GM12872 (cell line): Measurements from ENCODE around the gene MERTK.

Experiments
- CTCF ChIP-seq: IDR thresholded peaks from 3 replicates; pipeline ENCODE4 v1.5.1; 2011; ENCODE audit warnings: low read depth, mild to moderate bottlenecking, low read length, moderate library complexity; ENCODE audit not compliant: insufficient read depth

Gene MERTK

DNA sequence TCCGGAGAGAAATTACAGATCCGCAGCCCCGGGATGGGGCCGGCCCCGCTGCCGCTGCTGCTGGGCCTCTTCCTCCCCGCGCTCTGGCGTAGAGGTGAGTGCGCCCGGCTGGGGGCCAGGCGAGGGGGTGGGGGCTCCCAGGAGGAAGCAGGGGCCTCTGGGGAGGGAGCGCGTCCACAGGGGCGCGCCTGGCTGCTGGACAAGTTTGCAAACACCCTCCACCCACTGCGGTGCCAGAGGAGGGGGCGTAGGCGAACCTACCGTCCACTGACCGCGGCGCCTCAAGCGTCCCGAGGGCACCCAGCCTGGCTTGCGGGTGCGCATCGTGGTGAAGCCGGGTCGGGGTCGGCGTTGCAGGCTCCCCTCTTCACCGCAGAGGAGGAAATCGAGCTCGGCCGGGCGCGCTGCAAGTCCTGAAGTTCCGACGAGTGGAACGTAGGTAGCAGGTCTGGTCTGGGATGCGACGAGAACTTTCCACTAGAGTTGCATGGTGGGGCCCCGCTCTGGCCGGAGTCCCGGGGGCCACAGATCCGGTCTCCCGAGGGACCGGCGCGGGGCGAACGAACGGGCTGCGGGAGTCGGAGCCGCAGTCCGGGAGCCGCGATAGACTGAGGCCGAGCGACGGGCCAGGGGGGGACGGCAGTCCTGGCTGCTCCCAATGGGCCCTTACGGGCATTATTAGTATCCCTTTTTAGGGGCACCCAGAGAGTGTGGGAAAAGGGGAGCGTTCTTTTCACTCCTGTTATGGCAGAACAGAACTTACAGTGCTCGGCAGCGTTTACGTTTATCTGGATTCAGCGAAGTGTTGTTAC is 502 bp downstream of the MERTK start:
- no peak for TF ChIP-seq CTCF

- peak; percentile 48 for TF ChIP-seq CTCF
These were observed 2.5 kb downstream of the MERTK start for GRCh38 chr2:111900859-111901258.

DNA sequence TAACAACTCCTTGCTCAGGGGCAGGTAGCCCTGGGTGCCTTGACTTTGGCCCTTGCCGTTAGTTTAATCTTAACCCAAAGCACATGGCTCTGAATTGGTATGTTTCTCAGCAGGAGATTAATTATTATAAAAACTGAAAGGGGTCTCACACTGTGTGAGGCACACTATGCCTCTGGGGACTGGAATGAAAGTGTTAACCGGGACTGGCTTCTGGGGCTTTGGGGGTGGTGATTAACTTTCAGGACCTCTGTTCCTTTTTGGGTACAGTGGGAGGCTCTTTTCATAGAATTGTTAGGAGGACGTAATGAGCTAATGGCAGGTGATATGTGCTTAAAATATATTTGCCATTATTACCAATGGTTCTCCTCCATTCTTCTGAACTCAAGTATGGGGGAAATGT is 5.1 kb downstream of the MERTK start:
- TF ChIP-seq CTCF = no peak

- no peak for TF ChIP-seq CTCF
These were observed 5.6 kb downstream of the MERTK start for GRCh38 chr2:111903930-111904439.

GRCh38 chr2:111904726-111905474 is 6.5 kb downstream of the MERTK start:
- no peak for TF ChIP-seq CTCF

DNA sequence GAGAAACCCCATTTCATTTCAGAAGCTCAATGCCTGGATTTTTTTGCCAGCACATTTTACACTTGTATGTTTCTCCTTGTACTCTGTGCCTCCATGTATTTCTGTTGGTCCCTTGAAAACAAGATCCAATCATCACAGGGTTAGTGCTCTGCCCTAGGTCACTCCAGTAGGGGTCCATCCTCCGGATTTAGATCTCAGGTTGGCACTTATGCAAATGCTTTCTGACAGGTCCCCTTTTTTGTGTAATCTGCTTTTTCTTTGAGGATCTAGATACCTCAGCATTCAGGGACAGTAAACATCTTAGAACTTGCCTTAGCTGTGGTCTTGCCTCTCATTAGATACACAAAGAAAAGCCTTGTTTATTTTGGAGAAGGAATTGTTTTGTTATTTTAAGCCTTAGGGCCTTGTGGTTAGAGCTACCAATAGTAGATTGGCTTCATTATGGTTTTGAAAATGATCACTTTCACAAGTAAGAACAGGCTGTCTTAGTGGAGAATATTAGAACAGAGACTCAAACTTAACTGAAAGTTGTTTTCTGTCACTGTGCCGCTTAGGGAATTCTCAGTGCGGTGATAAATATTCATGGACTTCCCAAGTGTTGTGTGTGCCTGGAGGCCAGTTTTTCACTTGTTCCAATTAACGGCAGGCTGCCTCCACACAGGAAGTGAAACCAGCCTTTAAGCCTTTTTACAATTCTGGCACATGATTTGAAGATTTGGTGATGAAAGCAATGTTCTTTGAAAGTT is 7.8 kb downstream of the MERTK start:
- TF ChIP-seq CTCF = no peak

DNA sequence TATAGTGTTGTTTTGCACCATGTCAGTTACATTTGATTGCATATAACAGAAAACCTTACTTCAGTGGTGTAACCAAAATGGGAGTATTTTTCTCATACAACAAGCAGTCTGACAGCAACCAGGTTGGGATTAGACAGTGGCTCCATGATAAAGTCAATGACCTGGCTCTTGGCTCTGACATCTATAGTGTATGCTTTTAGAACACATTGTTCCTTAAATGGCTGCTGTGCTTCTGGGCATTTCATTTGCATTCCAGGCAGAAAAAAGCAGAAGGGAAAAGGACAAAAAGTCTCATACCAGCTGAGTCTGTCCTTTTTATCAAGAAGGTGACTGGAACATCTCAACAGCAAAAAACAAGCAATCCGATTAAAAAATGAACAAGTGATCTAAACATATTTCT is 10.2 kb downstream of the MERTK start:
- TF ChIP-seq CTCF = no peak
